Bone marrow (tissue), 2 donors: ENCODE results near the gene CDSN.

ENCODE experiments used
- DNase-seq, 2 donors: peaks; one replicate each; lab custom pipeline; 2025; lab: John Stamatoyannopoulos, UW

The CDSN gene

GRCh38 chr6:31145386-31145785 is 25.1 kb upstream of the CDSN start:
- DNase-seq: no peak

GRCh38 chr6:31144970-31145340 is 24.7 kb upstream of the CDSN start:
- DNase-seq: no peak

GRCh38 chr6:31144296-31144969 is 24.2 kb upstream of the CDSN start:
- no peak for DNase-seq

- DNase-seq: no peak
Observed at GRCh38 chr6:31143148-31143547, 22.9 kb upstream of the CDSN start.

GRCh38 chr6:31142361-31142761 is 22.1 kb upstream of the CDSN start:
- DNase-seq: no peak

GRCh38 chr6:31140643-31141042 is 20.4 kb upstream of the CDSN start:
- DNase-seq: no peak

GRCh38 chr6:31139599-31139998 is 19.4 kb upstream of the CDSN start:
- DNase-seq: no peak

- DNase-seq: no peak
Observed at GRCh38 chr6:31138982-31139381, 18.7 kb upstream of the CDSN start, which contains the start of gene PSORS1C2. PSORS1C2 (minus strand) TSS chr6:31139066; CDS start chr6:31139026, 40 bp downstream.

GRCh38 chr6:31135710-31136109 is 15.5 kb upstream of the CDSN start:
- no peak for DNase-seq

GRCh38 chr6:31132806-31133205 is 12.6 kb upstream of the CDSN start:
- no peak for DNase-seq

GRCh38 chr6:31131595-31131994 is 11.3 kb upstream of the CDSN start:
- no peak for DNase-seq

- DNase-seq: no peak
Observed at GRCh38 chr6:31130751-31131150, 10.5 kb upstream of the CDSN start.

GRCh38 chr6:31129130-31129529 is 8.9 kb upstream of the CDSN start:
- DNase-seq: no peak

GRCh38 chr6:31128093-31128676 is 7.9 kb upstream of the CDSN start:
- DNase-seq: peak; percentile 3 to 12

GRCh38 chr6:31126396-31127175 is 6.3 kb upstream of the CDSN start:
- DNase-seq: no peak

- DNase-seq: peak in 1 of 2 donors; percentile 10
Observed at GRCh38 chr6:31125586-31126363, 5.5 kb upstream of the CDSN start.

GRCh38 chr6:31125162-31125561 is 4.9 kb upstream of the CDSN start:
- no peak for DNase-seq

- DNase-seq: no peak
Observed at GRCh38 chr6:31122791-31123706, 2.8 kb upstream of the CDSN start.

GRCh38 chr6:31121131-31121790 is 1.0 kb upstream of the CDSN start:
- no peak for DNase-seq

GRCh38 chr6:31118178-31118577 is 2.1 kb downstream of the CDSN start:
- DNase-seq: no peak
